ENCODE data around the gene FIGNL2. TPM values are rescaled to one million over a fixed set of nuclear protein-coding genes. Genes with fewer than 3 reads are reported as not detected.
"Not testable (repeated sequence)": the region's sequence is repeated elsewhere in the genome, so short reads cannot be mapped to it uniquely, and the experiment has no call there.

Gene FIGNL2
- total and polyA plus RNA-seq, 2 donors: 0.38 to 0.52 TPM

DNA sequence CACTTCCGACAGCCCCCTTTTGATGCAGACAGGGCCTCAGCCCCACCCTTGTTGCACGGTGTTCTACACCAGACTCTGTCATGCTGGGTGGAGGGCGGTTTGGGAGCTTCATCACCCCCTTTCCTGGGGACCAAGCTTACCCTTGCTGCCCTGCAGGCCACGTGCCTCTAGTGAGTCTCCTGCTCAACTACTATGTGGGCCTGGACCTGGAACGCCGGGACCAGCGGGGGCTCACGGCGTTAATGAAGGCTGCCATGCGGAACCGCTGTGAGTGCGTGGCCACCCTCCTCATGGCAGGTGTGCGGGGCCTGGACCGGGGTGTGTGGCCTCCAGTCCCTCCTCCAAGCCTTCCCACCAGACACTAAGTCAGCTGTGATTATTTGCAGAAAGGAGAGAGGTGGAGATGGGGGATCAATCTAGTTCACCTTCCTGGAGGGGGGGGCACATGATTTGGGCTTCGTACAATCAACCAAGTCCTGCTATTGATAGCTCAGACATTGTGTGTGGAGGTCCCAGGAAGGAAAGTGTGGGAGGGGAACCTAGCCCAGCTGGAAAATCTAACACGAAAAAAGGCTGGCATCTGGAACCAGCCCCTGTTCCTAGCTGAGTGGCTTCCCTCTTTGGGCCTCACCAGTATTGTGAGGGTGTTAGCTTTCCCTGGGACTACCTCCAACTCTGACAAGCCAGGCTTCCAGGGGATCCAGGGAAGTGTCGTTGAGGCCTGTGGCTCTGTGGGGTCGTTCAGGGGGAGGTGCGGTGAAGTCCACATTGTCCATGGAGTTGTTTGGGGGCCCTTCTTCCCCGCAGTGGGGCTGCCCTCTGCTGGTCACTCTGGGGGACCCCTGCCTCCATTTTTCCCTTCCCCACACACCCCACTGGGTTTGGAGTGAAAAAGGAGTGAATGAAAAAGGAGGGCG is 41.0 kb upstream of the FIGNL2 start:
- Histone ChIP-seq H3K4me3 (ENCODE audit: low read length in 2 of 2) (no peak overlapping the region), H3K36me3 (ENCODE audit: control insufficient read depth in 2 of 2, insufficient read depth in 2 of 2, low read length in 1 of 2) (no peaks in the 10 kb centered on the region), H3K9me3 (ENCODE audit: control insufficient read depth in 2 of 2, insufficient read depth in 1 of 2, low read length in 1 of 2) (no peaks in the 10 kb centered on the region), H3K4me1 (ENCODE audit: control insufficient read depth in 2 of 2, insufficient read depth in 2 of 2, low read length in 2 of 2) (peaks cover 0 to 15% of the 10 kb centered on the region in 2 donors), H3K27me3 (ENCODE audit: control insufficient read depth in 2 of 2, insufficient read depth in 1 of 2, low read length in 1 of 2) (no peaks in the 10 kb centered on the region), H3K27ac (ENCODE audit: low read depth in 1 of 2, low read length in 1 of 2) (no peak overlapping the region)
- WGBS: 91% methylated on average over 21 of the region's 21 CpGs
- DNase-seq (ENCODE audit: low read depth in 6 of 9, low spot score in 9 of 9): no peak

DNA sequence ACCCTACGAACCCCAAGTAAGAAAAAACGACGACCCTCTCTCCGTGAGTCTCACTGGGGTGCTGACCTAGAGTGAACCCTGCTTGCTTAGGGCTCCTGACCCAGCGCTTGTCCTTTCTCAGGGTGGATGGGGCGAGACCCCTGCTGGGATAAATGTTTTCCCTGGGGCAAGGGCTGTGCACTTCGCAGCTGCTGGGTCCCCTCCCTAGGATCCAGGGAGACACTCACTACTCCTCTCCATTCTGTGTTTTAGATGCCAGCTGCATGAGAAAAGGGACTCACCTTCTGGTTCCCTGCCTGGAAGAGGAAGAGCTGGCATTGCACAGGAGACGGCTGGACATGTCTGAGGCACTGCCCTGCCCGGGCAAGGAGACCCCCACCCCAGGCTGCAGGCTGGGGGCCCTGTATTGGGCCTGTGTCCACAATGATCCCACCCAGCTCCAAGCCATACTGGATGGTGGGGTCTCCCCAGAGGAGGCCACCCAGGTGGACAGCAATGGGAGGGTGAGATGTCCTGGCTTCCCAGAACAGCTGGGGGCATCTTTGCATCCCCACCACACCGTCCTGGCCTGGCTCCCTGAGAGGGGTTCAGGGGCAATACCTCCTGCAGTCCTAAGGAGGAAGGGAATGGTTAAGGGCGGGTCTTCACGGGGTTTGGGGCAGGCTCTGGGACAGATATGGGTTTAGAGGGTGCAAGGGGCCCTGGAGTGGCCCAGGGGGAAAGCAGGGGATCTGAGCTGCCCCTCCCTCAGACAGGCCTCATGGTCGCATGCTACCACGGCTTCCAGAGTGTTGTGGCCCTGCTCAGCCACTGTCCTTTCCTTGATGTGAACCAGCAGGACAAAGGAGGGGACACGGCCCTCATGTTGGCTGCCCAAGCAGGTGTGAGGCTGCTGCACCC is 40.0 kb upstream of the FIGNL2 start:
- Histone ChIP-seq H3K27me3 (ENCODE audit: control insufficient read depth in 2 of 2, insufficient read depth in 1 of 2, low read length in 1 of 2) (no peaks in the 10 kb centered on the region), H3K4me3 (ENCODE audit: low read length in 2 of 2) (no peak overlapping the region), H3K27ac (ENCODE audit: low read depth in 1 of 2, low read length in 1 of 2) (no peak overlapping the region), H3K36me3 (ENCODE audit: control insufficient read depth in 2 of 2, insufficient read depth in 2 of 2, low read length in 1 of 2) (no peaks in the 10 kb centered on the region), H3K9me3 (ENCODE audit: control insufficient read depth in 2 of 2, insufficient read depth in 1 of 2, low read length in 1 of 2) (no peaks in the 10 kb centered on the region), H3K4me1 (ENCODE audit: control insufficient read depth in 2 of 2, insufficient read depth in 2 of 2, low read length in 2 of 2) (peaks cover 0 to 15% of the 10 kb centered on the region in 2 donors)
- no peak for DNase-seq (ENCODE audit: low read depth in 6 of 9, low spot score in 9 of 9)
- WGBS: 88% methylated on average over 15 of the region's 15 CpGs

DNA sequence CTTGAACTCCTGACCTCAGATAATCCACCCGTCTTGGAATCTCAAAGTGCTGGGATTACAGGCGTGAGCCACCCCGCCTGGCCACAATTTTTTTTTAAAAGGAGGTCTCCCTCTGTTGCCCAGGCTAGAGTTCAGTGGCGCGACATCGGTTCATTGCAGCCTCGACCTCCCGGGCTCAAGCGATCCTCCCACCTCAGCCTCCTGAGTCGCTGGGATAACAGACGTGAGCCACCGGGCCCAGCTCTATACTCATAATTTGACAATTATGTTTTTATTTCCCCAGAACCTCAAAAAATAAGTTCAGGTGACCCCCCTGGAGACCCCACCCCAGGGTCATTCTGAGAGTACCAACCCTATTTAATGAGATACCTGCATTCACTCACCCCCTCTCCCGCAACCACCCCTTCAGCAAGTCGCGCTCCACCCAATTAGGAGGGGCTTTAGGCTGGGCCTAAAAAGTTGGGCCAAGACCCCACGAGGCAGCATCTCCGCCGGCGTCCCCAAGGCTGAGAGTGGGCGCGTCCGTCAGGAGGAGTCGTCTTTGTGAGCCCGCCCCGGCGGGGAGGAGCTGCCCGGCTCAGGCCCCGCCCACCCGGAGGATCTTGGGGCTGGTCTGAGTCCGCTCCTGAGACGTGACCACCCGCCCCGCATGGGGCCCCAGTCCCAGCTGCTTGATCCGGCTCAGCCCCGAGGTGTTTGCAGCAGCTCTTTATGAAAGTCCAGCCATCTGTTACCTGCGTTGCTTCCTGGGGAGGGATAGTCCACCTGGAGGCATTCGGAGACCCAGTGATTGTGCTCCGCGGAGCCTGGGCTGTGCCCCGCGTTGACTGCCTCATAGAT is 39.2 kb upstream of the FIGNL2 start, which contains the start of gene ANKRD33:
TSS of gene ANKRD33 (plus strand) at position 628 of the 840 bp plus-strand sequence. CDS start at position 712, 84 bp downstream.
- Histone ChIP-seq H3K9me3 (ENCODE audit: control insufficient read depth in 2 of 2, insufficient read depth in 1 of 2, low read length in 1 of 2) (no peaks in the 10 kb centered on the region), H3K27ac (ENCODE audit: low read depth in 1 of 2, low read length in 1 of 2) (no peak within 1 kb of the TSS), H3K36me3 (ENCODE audit: control insufficient read depth in 2 of 2, insufficient read depth in 2 of 2, low read length in 1 of 2) (no peaks in the 10 kb centered on the region), H3K4me3 (ENCODE audit: low read length in 2 of 2) (no peak within 1 kb of the TSS), H3K4me1 (ENCODE audit: control insufficient read depth in 2 of 2, insufficient read depth in 2 of 2, low read length in 2 of 2) (peaks cover 0 to 15% of the 10 kb centered on the region in 2 donors), H3K27me3 (ENCODE audit: control insufficient read depth in 2 of 2, insufficient read depth in 1 of 2, low read length in 1 of 2) (no peaks in the 10 kb centered on the region)
- no peak for DNase-seq (ENCODE audit: low read depth in 6 of 9, low spot score in 9 of 9)
- WGBS: 69% methylated on average over 41 of the region's 41 CpGs

DNA sequence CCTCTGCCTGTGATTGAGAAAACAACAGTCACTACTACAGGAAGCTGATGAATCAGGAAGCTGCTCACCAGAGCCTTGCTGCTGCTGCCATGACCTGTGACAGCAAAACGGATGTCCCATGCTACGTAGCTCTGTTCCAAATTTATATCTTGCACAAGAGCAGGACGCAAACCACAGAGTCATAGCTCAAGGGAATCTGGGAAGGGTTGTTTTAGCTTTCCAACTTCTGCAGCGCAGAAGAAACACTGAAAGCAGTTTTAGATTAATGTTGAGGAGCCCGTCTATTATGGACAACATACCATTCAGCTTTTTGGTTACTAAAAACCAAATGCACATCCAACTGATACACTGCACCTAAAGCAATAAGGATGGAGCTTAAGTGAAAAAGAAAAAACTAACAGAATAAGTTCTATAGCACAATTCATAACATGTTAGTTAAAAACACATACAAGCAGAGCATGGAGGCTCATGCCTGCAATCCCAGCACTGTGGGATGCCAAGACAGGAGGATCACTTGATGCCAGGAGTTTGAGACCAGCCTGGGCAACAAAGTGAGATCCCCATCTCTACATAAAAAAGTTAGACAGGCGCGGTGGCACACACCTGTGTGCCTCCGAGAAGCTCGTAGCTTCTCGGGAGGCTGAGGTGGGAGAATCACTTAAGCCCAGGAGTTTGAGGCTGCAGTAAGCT is 37.6 kb upstream of the FIGNL2 start:
- H3K4me1 ChIP-seq (ENCODE audit: control insufficient read depth in 2 of 2, insufficient read depth in 2 of 2, low read length in 2 of 2): peaks cover 0 to 15% of the 10 kb centered on the region in 2 donors
- no peaks in the 10 kb centered on the region for H3K36me3 ChIP-seq (ENCODE audit: control insufficient read depth in 2 of 2, insufficient read depth in 2 of 2, low read length in 1 of 2)
- peak overlapping the region in 1 of 2 donors; percentile 68 for H3K27ac ChIP-seq (ENCODE audit: low read depth in 1 of 2, low read length in 1 of 2)
- no peaks in the 10 kb centered on the region for H3K27me3 ChIP-seq (ENCODE audit: control insufficient read depth in 2 of 2, insufficient read depth in 1 of 2, low read length in 1 of 2)
- H3K4me3 ChIP-seq (ENCODE audit: low read length in 2 of 2): no peak overlapping the region
- peak in 8 of 9 donors; percentile 19 to 73 (median 49) for DNase-seq (ENCODE audit: low read depth in 6 of 9, low spot score in 9 of 9)
- H3K9me3 ChIP-seq (ENCODE audit: control insufficient read depth in 2 of 2, insufficient read depth in 1 of 2, low read length in 1 of 2): no peaks in the 10 kb centered on the region
- 56% methylated on average over 10 of the region's 10 CpGs for WGBS

DNA sequence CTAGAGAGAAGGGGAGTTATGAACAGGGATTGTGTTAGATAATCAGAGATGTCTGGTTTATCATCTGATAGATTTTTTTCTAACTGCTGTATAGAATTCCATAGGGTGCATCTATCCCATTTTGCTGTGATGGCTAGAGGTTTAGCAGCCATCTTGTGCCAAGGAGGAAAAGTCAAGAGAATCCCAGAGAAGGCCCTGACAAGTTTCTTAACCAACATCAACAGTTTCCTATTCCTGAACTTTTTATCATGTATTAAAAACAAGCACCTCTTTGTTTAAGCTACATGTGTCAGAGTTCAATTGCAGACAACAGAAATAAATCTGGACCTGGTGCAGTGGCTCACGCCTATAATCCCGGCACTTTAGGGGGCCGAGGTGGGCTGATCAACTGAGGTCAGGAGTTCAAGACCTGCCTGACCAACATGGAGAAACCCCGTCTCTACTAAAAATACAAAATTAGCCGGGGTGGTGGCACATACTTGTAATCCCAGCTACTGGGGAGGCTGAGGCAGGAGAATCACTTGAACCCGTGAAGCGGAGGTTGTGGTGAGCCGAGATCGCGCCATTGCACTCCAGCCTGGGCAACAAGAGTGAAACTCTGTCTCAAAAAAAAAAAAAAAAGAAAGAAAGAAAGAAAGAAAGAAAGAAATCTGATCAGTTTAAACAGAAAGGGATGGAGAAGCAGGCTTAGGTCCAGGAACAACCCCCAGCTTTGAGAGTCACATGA is 36.9 kb upstream of the FIGNL2 start:
- H3K4me1 ChIP-seq (ENCODE audit: control insufficient read depth in 2 of 2, insufficient read depth in 2 of 2, low read length in 2 of 2): peaks cover 0 to 15% of the 10 kb centered on the region in 2 donors

DNA sequence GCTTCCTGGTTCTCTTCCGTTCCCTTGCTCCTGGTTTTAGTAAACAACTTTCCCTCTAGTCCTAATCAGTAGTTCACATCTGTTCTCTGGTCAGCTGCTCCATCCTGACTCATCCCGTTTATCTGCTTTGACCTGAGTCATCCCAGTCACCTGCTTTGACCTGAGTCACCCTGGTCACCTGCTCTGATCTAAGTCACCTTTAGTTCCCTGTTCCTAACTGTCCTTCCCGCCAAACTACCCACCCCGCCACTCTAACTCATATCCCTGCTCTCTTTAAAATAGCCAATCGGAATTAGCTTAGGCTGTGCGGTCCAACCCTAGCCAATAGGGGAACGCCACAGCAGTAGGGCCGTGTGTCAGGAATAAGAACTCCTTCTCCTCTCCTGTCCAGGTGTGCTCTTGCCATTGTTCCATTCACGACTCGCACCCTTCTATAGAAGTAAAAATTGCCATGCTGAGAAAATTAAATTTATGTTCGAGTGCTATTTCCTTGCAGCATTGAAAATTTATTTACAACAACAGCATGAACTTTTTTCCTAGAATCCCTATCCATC is 36.2 kb upstream of the FIGNL2 start:
- Histone ChIP-seq H3K4me3 (ENCODE audit: low read length in 2 of 2) (no peak overlapping the region), H3K27me3 (ENCODE audit: control insufficient read depth in 2 of 2, insufficient read depth in 1 of 2, low read length in 1 of 2) (no peaks in the 10 kb centered on the region), H3K4me1 (ENCODE audit: control insufficient read depth in 2 of 2, insufficient read depth in 2 of 2, low read length in 2 of 2) (peaks cover 0 to 15% of the 10 kb centered on the region in 2 donors), H3K27ac (ENCODE audit: low read depth in 1 of 2, low read length in 1 of 2) (no peak overlapping the region), H3K36me3 (ENCODE audit: control insufficient read depth in 2 of 2, insufficient read depth in 2 of 2, low read length in 1 of 2) (no peaks in the 10 kb centered on the region), H3K9me3 (ENCODE audit: control insufficient read depth in 2 of 2, insufficient read depth in 1 of 2, low read length in 1 of 2) (no peaks in the 10 kb centered on the region)
- WGBS: 90% methylated on average over 11 of the region's 11 CpGs
- DNase-seq (ENCODE audit: low read depth in 6 of 9, low spot score in 9 of 9): no peak

More for the DNA sequence above, 36.9 kb upstream of the FIGNL2 start:
- DNase-seq (ENCODE audit: low read depth in 6 of 9, low spot score in 9 of 9); H3K4me3 ChIP-seq (ENCODE audit: low read length in 2 of 2); H3K9me3 ChIP-seq (ENCODE audit: control insufficient read depth in 2 of 2, insufficient read depth in 1 of 2, low read length in 1 of 2); H3K36me3 ChIP-seq (ENCODE audit: control insufficient read depth in 2 of 2, insufficient read depth in 2 of 2, low read length in 1 of 2); H3K27me3 ChIP-seq (ENCODE audit: control insufficient read depth in 2 of 2, insufficient read depth in 1 of 2, low read length in 1 of 2): not testable (repeated sequence)
- WGBS: 84% methylated on average over 10 of the region's 10 CpGs
- peak overlapping the region in 1 of 2 donors; percentile 68 for H3K27ac ChIP-seq (ENCODE audit: low read depth in 1 of 2, low read length in 1 of 2)

DNA sequence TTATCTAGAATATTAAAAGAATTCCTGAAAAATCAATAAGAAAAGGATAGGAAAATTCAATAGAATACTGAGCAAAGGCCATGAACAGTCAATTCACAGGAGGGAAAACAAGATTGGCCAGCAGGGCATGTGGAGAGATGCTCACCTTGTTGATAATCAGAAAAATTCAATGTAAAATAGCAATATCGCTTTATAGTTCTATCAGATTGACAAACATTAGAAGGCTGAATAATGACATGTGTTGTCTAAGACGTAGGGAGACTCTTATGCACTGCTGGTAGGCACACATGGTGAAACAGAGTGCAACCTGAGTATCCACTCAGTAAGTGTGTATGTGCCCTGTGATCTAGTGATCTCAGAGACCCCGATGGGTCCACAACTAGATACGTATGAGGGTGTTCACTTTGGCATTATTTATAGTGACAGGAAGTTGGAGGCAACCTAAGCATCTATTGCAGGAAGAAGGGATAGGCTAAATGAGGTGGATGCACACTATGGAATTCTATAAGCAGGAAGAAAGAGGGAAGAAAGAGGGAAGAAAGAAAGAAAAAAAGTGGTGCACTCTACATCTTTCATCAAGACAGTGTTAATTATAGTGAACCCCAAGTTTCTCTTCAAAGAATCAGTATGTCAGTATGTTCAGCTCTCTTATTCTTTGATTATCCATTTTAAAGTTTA is 35.6 kb upstream of the FIGNL2 start:
- Histone ChIP-seq H3K4me1 (ENCODE audit: control insufficient read depth in 2 of 2, insufficient read depth in 2 of 2, low read length in 2 of 2) (peaks cover 0 to 15% of the 10 kb centered on the region in 2 donors), H3K9me3 (ENCODE audit: control insufficient read depth in 2 of 2, insufficient read depth in 1 of 2, low read length in 1 of 2) (no peaks in the 10 kb centered on the region), H3K4me3 (ENCODE audit: low read length in 2 of 2) (no peak overlapping the region), H3K36me3 (ENCODE audit: control insufficient read depth in 2 of 2, insufficient read depth in 2 of 2, low read length in 1 of 2) (no peaks in the 10 kb centered on the region), H3K27ac (ENCODE audit: low read depth in 1 of 2, low read length in 1 of 2) (no peak overlapping the region), H3K27me3 (ENCODE audit: control insufficient read depth in 2 of 2, insufficient read depth in 1 of 2, low read length in 1 of 2) (no peaks in the 10 kb centered on the region)
- 96% methylated on average over 4 of the region's 4 CpGs for WGBS
- no peak for DNase-seq (ENCODE audit: low read depth in 6 of 9, low spot score in 9 of 9)

Measured in thymus (tissue), 11 donors.